ENCODE measurements around the gene FRMD5. TPM values are rescaled to one million over a fixed set of nuclear protein-coding genes. Genes with fewer than 3 reads are reported as not detected.

Gene FRMD5
- total RNA-seq, 4 donors from 2014 or later = 0.40 to 1.5 (median 1.1) TPM; not detected in 1

- in situ Hi-C loops (cut with MboI; ENCODE audit: low pct_ligation_motif_present in 1 of 4, low pct_unique_long_range_greater_than_20kb in 1 of 4, low sequenced_read_pairs in 3 of 4) = no loop called here
- DNase-seq = no peak
- Histone ChIP-seq H3K4me1 (no peaks in the 10 kb centered on the region), H3K9me3 (no peaks in the 10 kb centered on the region), H3K27ac (no peak overlapping the region), H3K27me3 (no peaks in the 10 kb centered on the region), H3K36me3 (no peaks in the 10 kb centered on the region), H3K4me3 (no peak overlapping the region)
- intact Hi-C loops (cut with DNase I; ENCODE audit: low total_unique reads) = no loop called here
- no peak for TF ChIP-seq CTCF (IDR thresholded peaks at IDR 0.05)
- 63 to 72% methylated on average over 3 to 4 of the region's 4 CpGs for WGBS, 2 donors (ENCODE audit: low coverage in 1 of 2)
Measured at GRCh38 chr15:43927203-43927602, 267.9 kb downstream of the FRMD5 start.

GRCh38 chr15:43923553-43923952 is 271.5 kb downstream of the FRMD5 start:
- no peak for TF ChIP-seq POLR2AphosphoS5 (IDR thresholded peaks at IDR 0.05)
- no peak for TF ChIP-seq POLR2A (IDR thresholded peaks at IDR 0.05)
- no peak for TF ChIP-seq CTCF (IDR thresholded peaks at IDR 0.05)
- no peak for TF ChIP-seq EP300 (IDR thresholded peaks at IDR 0.05; ENCODE audit: low read depth)
- no peak for DNase-seq
- Histone ChIP-seq H3K27ac (no peak overlapping the region), H3K36me3 (no peaks in the 10 kb centered on the region), H3K9me3 (no peaks in the 10 kb centered on the region), H3K27me3 (no peaks in the 10 kb centered on the region), H3K4me1 (no peaks in the 10 kb centered on the region), H3K4me3 (no peak overlapping the region)
- in situ Hi-C loops (cut with MboI; ENCODE audit: low pct_ligation_motif_present in 1 of 4, low pct_unique_long_range_greater_than_20kb in 1 of 4, low sequenced_read_pairs in 3 of 4) (loop anchor here in 2 of 4 donors (25.0 kb wide), 1 partner anchor 289 kb away; no protein-coding TSS in a partner anchor), intact Hi-C loops (cut with DNase I; ENCODE audit: low total_unique reads) (no loop called here)
- WGBS, 2 donors (ENCODE audit: low coverage in 1 of 2) = 96% methylated on average over 4 of the region's 4 CpGs; no CpG with 5 or more reads in 1 of the 2 donors

- Histone ChIP-seq H3K36me3 (no peaks in the 10 kb centered on the region), H3K4me3 (no peak overlapping the region), H3K27ac (no peak overlapping the region), H3K9me3 (no peaks in the 10 kb centered on the region), H3K4me1 (no peaks in the 10 kb centered on the region), H3K27me3 (no peaks in the 10 kb centered on the region)
- DNase-seq = no peak
- 93 to 94% methylated on average over 3 to 4 of the region's 4 CpGs for WGBS, 2 donors (ENCODE audit: low coverage in 1 of 2)
- in situ Hi-C loops (cut with MboI; ENCODE audit: low pct_ligation_motif_present in 1 of 4, low pct_unique_long_range_greater_than_20kb in 1 of 4, low sequenced_read_pairs in 3 of 4) (loop anchor here in 2 of 4 donors (25.0 kb wide), 1 partner anchor 290 kb away; no protein-coding TSS in a partner anchor), intact Hi-C loops (cut with DNase I; ENCODE audit: low total_unique reads) (no loop called here)
- no peak for TF ChIP-seq POLR2A (IDR thresholded peaks at IDR 0.05)
Measured at GRCh38 chr15:43922021-43922420, 273.1 kb downstream of the FRMD5 start.

- Histone ChIP-seq H3K9me3 (no peaks in the 10 kb centered on the region), H3K36me3 (no peaks in the 10 kb centered on the region), H3K4me1 (no peaks in the 10 kb centered on the region), H3K27me3 (no peaks in the 10 kb centered on the region), H3K27ac (no peak overlapping the region), H3K4me3 (no peak overlapping the region)
- no peak for DNase-seq
- intact Hi-C loops (cut with DNase I; ENCODE audit: low total_unique reads) = no loop called here
- WGBS, 2 donors (ENCODE audit: low coverage in 1 of 2) = 79% methylated on average over 6 of the region's 6 CpGs; no CpG with 5 or more reads in 1 of the 2 donors
- in situ Hi-C loops (cut with MboI; ENCODE audit: low pct_ligation_motif_present in 1 of 4, low pct_unique_long_range_greater_than_20kb in 1 of 4, low sequenced_read_pairs in 3 of 4) = loop anchor here in 2 of 4 donors (25.0 kb wide), 1 partner anchor 291 kb away; no protein-coding TSS in a partner anchor
- TF ChIP-seq EP300 (IDR thresholded peaks at IDR 0.05; ENCODE audit: low read depth) (no peak), POLR2AphosphoS5 (IDR thresholded peaks at IDR 0.05) (no peak), CTCF (IDR thresholded peaks at IDR 0.05) (no peak), POLR2A (IDR thresholded peaks at IDR 0.05) (no peak)
Measured at GRCh38 chr15:43920815-43921214, 274.3 kb downstream of the FRMD5 start.

- in situ Hi-C loops (cut with MboI; ENCODE audit: low pct_ligation_motif_present in 1 of 4, low pct_unique_long_range_greater_than_20kb in 1 of 4, low sequenced_read_pairs in 3 of 4) = loop anchor here in 2 of 4 donors (25.0 kb wide), 1 partner anchor 292 kb away; no protein-coding TSS in a partner anchor
- no peak for DNase-seq
Measured at GRCh38 chr15:43920254-43920600, 274.8 kb downstream of the FRMD5 start.

More at GRCh38 chr15:43920254-43920600, 274.8 kb downstream of the FRMD5 start:
- Histone ChIP-seq H3K36me3 (no peaks in the 10 kb centered on the region), H3K27me3 (no peaks in the 10 kb centered on the region), H3K4me3 (no peak overlapping the region), H3K4me1 (no peaks in the 10 kb centered on the region), H3K9me3 (no peaks in the 10 kb centered on the region), H3K27ac (no peak overlapping the region)
- no peak for TF ChIP-seq CTCF (IDR thresholded peaks at IDR 0.05)
- TF ChIP-seq EP300 (IDR thresholded peaks at IDR 0.05; ENCODE audit: low read depth) = no peak
- TF ChIP-seq POLR2AphosphoS5 (IDR thresholded peaks at IDR 0.05) = no peak
- no peak for TF ChIP-seq POLR2A (IDR thresholded peaks at IDR 0.05)
- 50 to 60% methylated on average over 2 of the region's 2 CpGs for WGBS, 2 donors (ENCODE audit: low coverage in 1 of 2)
- intact Hi-C loops (cut with DNase I; ENCODE audit: low total_unique reads) = no loop called here
